Thyroid gland (tissue), 4 donors: Measurements from ENCODE around the gene KCNG4.

Experiments used
- POLR2A ChIP-seq, 2 donors: fragments of 450-650 bp; IDR thresholded peaks; one replicate each; pipeline ENCODE4 v1.6.1; 2017; ENCODE audit warnings: antibody characterized with exemption in 2 of 2, mild to moderate bottlenecking in 2 of 2, moderate library complexity in 1 of 2
- TF ChIP-seq, protein P1 (sequence below), 6 experiments: fragments of 200-600 bp in 3 of 6; fragments of 450-650 bp in 3 of 6; sonication (generic) in 3 of 6; IDR thresholded peaks; one replicate each; pipeline ENCODE4 v1.5.1; 2016 to 2019; ENCODE audit warnings: antibody characterized with exemption in 6 of 6, mild to moderate bottlenecking in 2 of 6, inconsistent platforms in 1 of 6, moderate library complexity in 1 of 6

- TF ChIP-seq, protein P1, sequence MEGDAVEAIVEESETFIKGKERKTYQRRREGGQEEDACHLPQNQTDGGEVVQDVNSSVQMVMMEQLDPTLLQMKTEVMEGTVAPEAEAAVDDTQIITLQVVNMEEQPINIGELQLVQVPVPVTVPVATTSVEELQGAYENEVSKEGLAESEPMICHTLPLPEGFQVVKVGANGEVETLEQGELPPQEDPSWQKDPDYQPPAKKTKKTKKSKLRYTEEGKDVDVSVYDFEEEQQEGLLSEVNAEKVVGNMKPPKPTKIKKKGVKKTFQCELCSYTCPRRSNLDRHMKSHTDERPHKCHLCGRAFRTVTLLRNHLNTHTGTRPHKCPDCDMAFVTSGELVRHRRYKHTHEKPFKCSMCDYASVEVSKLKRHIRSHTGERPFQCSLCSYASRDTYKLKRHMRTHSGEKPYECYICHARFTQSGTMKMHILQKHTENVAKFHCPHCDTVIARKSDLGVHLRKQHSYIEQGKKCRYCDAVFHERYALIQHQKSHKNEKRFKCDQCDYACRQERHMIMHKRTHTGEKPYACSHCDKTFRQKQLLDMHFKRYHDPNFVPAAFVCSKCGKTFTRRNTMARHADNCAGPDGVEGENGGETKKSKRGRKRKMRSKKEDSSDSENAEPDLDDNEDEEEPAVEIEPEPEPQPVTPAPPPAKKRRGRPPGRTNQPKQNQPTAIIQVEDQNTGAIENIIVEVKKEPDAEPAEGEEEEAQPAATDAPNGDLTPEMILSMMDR (IDR thresholded peaks at IDR 0.05), result no peak
- no peak for TF ChIP-seq POLR2A (IDR thresholded peaks at IDR 0.05)
Measured at GRCh38 chr16:84190731-84191388, 49.0 kb downstream of the KCNG4 start, which contains the start of gene ADAD2.
